HG02798 (cell line): ENCODE measurements around the gene CD8B.

Source experiments
- ATAC-seq: cut with Tn5 transposase; IDR thresholded peaks from one replicate; pipeline ENCODE4 v1.9.1; 2021; ENCODE audit warnings: mild to moderate bottlenecking; ENCODE audit not compliant: unreplicated experiment, poor library complexity

CD8B gene

GRCh38 chr2:86775338-86775737 lies 86.3 kb downstream of the CD8B start:
- ATAC-seq: no peak

- no peak for ATAC-seq
Measured at GRCh38 chr2:86774862-86775261, 86.8 kb downstream of the CD8B start.

- ATAC-seq: no peak
Measured at GRCh38 chr2:86772611-86773010, 89.1 kb downstream of the CD8B start.

GRCh38 chr2:86770816-86771301 lies 90.8 kb downstream of the CD8B start:
- ATAC-seq: no peak

- no peak for ATAC-seq
Measured at GRCh38 chr2:86769838-86770237, 91.8 kb downstream of the CD8B start.

GRCh38 chr2:86768189-86768949 lies 93.3 kb downstream of the CD8B start:
- ATAC-seq: no peak
